ENCODE data around the gene ITGB5.

DNA sequence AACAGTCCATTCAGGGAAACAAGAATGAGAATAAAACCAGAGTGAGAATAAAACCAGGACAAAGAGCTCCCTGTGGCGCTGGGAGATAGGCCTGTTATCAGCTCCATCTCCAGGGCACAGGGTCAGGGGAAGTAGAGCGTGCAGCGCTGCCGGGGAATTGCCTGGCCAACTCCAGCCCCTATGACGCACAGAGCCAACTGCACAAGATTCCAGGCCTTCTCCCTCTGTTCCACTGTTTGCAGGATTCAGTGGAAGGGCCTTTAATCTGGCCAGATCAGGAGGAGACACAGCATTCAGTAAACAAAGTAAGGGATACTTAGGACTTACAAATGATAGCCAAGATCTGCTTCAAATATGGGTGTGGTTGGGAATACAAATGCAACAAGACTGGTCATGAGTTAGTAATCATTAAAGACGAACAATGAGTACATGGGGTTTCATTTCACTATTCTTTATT lies 49.4 kb downstream of the ITGB5 start:
- TF ChIP-seq, protein P1, sequence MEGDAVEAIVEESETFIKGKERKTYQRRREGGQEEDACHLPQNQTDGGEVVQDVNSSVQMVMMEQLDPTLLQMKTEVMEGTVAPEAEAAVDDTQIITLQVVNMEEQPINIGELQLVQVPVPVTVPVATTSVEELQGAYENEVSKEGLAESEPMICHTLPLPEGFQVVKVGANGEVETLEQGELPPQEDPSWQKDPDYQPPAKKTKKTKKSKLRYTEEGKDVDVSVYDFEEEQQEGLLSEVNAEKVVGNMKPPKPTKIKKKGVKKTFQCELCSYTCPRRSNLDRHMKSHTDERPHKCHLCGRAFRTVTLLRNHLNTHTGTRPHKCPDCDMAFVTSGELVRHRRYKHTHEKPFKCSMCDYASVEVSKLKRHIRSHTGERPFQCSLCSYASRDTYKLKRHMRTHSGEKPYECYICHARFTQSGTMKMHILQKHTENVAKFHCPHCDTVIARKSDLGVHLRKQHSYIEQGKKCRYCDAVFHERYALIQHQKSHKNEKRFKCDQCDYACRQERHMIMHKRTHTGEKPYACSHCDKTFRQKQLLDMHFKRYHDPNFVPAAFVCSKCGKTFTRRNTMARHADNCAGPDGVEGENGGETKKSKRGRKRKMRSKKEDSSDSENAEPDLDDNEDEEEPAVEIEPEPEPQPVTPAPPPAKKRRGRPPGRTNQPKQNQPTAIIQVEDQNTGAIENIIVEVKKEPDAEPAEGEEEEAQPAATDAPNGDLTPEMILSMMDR (conservative IDR thresholded peaks at IDR 0.05; ENCODE audit: low read depth, low read length), result no peak
- TF ChIP-seq EZH2 (IDR thresholded peaks at IDR 0.05; ENCODE audit: borderline replicate concordance, low read depth, low read length, poor library complexity, severe bottlenecking), result no peak
